Gastrocnemius medialis (tissue), 4 donors: ENCODE data around the gene ARL6IP1. TPM values are rescaled to one million over a fixed set of nuclear protein-coding genes. Genes with fewer than 3 reads are reported as not detected.

Experiments
- ATAC-seq, 2 donors: fragments of 150-250 bp; one replicate each; pipeline ENCODE4 v1.9.1; 2016
- DNase-seq, 2 donors: peaks; one replicate each; pipeline ENCODE4 v3.0.0-alpha.2; 2019
- H3K27ac ChIP-seq, 4 donors: fragments of 200-600 bp; sonication (generic); 1 replicate in 1 of 4; 2 replicates in 3 of 4; pipeline ENCODE4 v1.5.1; 2016 to 2018; ENCODE audit warnings: mild to moderate bottlenecking in 2 of 4, moderate library complexity in 1 of 4
- H3K27me3 ChIP-seq, 3 donors: fragments of 200-600 bp; sonication (generic) in 2 of 3; 1 replicate in 1 of 3; 2 replicates in 2 of 3; pipeline versions ENCODE4 v1.5.1 to v1.6.0; 2016 to 2019; ENCODE audit warnings: mild to moderate bottlenecking in 1 of 3, moderate library complexity in 1 of 3
- H3K36me3 ChIP-seq, 2 donors: fragments of 200-600 bp; sonication (generic) in 1 of 2; one replicate each; pipeline ENCODE4 v1.5.1; 2017 to 2018
- H3K4me1 ChIP-seq, 2 donors: fragments of 200-600 bp; sonication (generic) in 1 of 2; one replicate each; pipeline ENCODE4 v1.5.1; 2016 to 2017; ENCODE audit warnings: mild to moderate bottlenecking in 2 of 2
- H3K4me3 ChIP-seq, 4 donors: fragments of 200-600 bp; sonication (generic) in 3 of 4; 1 replicate in 1 of 4; 2 replicates in 3 of 4; pipeline ENCODE4 v1.5.1; 2016 to 2019; ENCODE audit warnings: mild to moderate bottlenecking in 2 of 4
- H3K9me3 ChIP-seq, 3 donors: fragments of 200-600 bp; sonication (generic) in 2 of 3; 1 replicate in 1 of 3; 2 replicates in 2 of 3; pipeline ENCODE4 v1.5.1; 2016 to 2019
- POLR2A ChIP-seq, 2 donors: fragments of 450-650 bp; IDR thresholded peaks; one replicate each; pipeline ENCODE4 v1.6.1; 2017; ENCODE audit warnings: antibody characterized with exemption in 2 of 2, mild to moderate bottlenecking in 2 of 2, moderate library complexity in 2 of 2
- in situ Hi-C, 4 donors: fragments of 200-750 bp; cut with MboI; loops; one replicate each; pipeline versions ENCODE4 v1.15.0 to v1.8.0; 2017; ENCODE audit warnings: low sequenced_read_pairs in 4 of 4
- intact Hi-C: fragments of 100-400 bp; cut with DNase I; formaldehyde crosslinking; loops from one replicate; pipeline ENCODE4 v1.15.1; 2023; ENCODE audit warnings: low total_unique reads
- total RNA-seq, 4 donors: library from RNA; depleted of rRNA; stranded (reverse); fragments of >200 nt; gene quantifications; one replicate each; pipeline versions ENCODE4 v1.1.0 to v1.2.3, GENCODE V29; 2016
- TF ChIP-seq, protein P1 (sequence below), 5 experiments: fragments of 450-650 bp in 3 of 5; fragments of 200-600 bp in 2 of 5; sonication (generic) in 2 of 5; IDR thresholded peaks in 4 of 5; conservative IDR thresholded peaks in 1 of 5; 1 replicate in 4 of 5; 2 replicates in 1 of 5; pipeline ENCODE4 v1.5.1; 2016 to 2019; ENCODE audit warnings: antibody characterized with exemption in 5 of 5, mild to moderate bottlenecking in 3 of 5, moderate library complexity in 3 of 5

ARL6IP1 gene
- total RNA-seq, 4 donors from 2014 or later: 25.2 to 40.5 (median 37.5) TPM

- in situ Hi-C loops (no loop called here), intact Hi-C loops (no loop called here)
- Histone ChIP-seq H3K36me3 (peaks cover 12 to 99% of the 10 kb centered on the region in 2 donors), H3K4me1 (peaks cover 0 to 2% of the 10 kb centered on the region in 2 donors), H3K27me3 (no peaks in the 10 kb centered on the region), H3K9me3 (no peaks in the 10 kb centered on the region), H3K27ac (peak overlapping the region in 2 of 4 donors; percentile 9 to 12), H3K4me3 (no peak overlapping the region)
- ATAC-seq (peak; percentile 25 to 86), DNase-seq (peak in 1 of 2 donors; percentile 37)
- no peak for TF ChIP-seq POLR2A (IDR thresholded peaks at IDR 0.05)
- TF ChIP-seq, protein P1, sequence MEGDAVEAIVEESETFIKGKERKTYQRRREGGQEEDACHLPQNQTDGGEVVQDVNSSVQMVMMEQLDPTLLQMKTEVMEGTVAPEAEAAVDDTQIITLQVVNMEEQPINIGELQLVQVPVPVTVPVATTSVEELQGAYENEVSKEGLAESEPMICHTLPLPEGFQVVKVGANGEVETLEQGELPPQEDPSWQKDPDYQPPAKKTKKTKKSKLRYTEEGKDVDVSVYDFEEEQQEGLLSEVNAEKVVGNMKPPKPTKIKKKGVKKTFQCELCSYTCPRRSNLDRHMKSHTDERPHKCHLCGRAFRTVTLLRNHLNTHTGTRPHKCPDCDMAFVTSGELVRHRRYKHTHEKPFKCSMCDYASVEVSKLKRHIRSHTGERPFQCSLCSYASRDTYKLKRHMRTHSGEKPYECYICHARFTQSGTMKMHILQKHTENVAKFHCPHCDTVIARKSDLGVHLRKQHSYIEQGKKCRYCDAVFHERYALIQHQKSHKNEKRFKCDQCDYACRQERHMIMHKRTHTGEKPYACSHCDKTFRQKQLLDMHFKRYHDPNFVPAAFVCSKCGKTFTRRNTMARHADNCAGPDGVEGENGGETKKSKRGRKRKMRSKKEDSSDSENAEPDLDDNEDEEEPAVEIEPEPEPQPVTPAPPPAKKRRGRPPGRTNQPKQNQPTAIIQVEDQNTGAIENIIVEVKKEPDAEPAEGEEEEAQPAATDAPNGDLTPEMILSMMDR (IDR thresholded peaks at IDR 0.05 in 4 of 5, conservative IDR thresholded peaks at IDR 0.05 in 1 of 5): no peak
Measured at GRCh38 chr16:18839555-18839954, 38.2 kb upstream of the ARL6IP1 start.

GRCh38 chr16:18836702-18837101 is 35.4 kb upstream of the ARL6IP1 start:
- TF ChIP-seq, protein P1 (IDR thresholded peaks at IDR 0.05 in 4 of 5, conservative IDR thresholded peaks at IDR 0.05 in 1 of 5): no peak
- no peak for TF ChIP-seq POLR2A (IDR thresholded peaks at IDR 0.05)
- peaks cover 23 to 100% of the 10 kb centered on the region in 2 donors for H3K36me3 ChIP-seq
- H3K27me3 ChIP-seq: no peaks in the 10 kb centered on the region
- intact Hi-C loops (no loop called here), in situ Hi-C loops (no loop called here)
- no peak overlapping the region for H3K4me3 ChIP-seq
- H3K27ac ChIP-seq: no peak overlapping the region
- H3K9me3 ChIP-seq: no peaks in the 10 kb centered on the region
- DNase-seq (no peak), ATAC-seq (no peak)
- no peaks in the 10 kb centered on the region for H3K4me1 ChIP-seq

- Histone ChIP-seq H3K27me3 (no peaks in the 10 kb centered on the region), H3K27ac (no peak overlapping the region), H3K4me3 (no peak overlapping the region), H3K36me3 (peaks cover 23 to 100% of the 10 kb centered on the region in 2 donors), H3K4me1 (no peaks in the 10 kb centered on the region), H3K9me3 (no peaks in the 10 kb centered on the region)
- intact Hi-C loops (no loop called here), in situ Hi-C loops (no loop called here)
- no peak for TF ChIP-seq POLR2A (IDR thresholded peaks at IDR 0.05)
- DNase-seq (no peak), ATAC-seq (no peak)
Measured at GRCh38 chr16:18834864-18835263, 33.5 kb upstream of the ARL6IP1 start.

GRCh38 chr16:18833707-18834505 is 32.6 kb upstream of the ARL6IP1 start:
- H3K9me3 ChIP-seq: no peaks in the 10 kb centered on the region
- TF ChIP-seq, protein P1 (IDR thresholded peaks at IDR 0.05 in 4 of 5, conservative IDR thresholded peaks at IDR 0.05 in 1 of 5): no peak
- H3K4me1 ChIP-seq: no peaks in the 10 kb centered on the region
- H3K27me3 ChIP-seq: no peaks in the 10 kb centered on the region
- ATAC-seq (peak in 1 of 2 donors; percentile 21), DNase-seq (no peak)
- no peak overlapping the region for H3K27ac ChIP-seq
- intact Hi-C loops: no loop called here
- peaks cover 25 to 100% of the 10 kb centered on the region in 2 donors for H3K36me3 ChIP-seq
- in situ Hi-C loops: no loop called here
- no peak overlapping the region for H3K4me3 ChIP-seq

GRCh38 chr16:18832613-18833012 is 31.3 kb upstream of the ARL6IP1 start:
- Histone ChIP-seq H3K4me3 (no peak overlapping the region), H3K4me1 (no peaks in the 10 kb centered on the region), H3K27ac (no peak overlapping the region), H3K27me3 (no peaks in the 10 kb centered on the region), H3K9me3 (no peaks in the 10 kb centered on the region), H3K36me3 (peaks cover 30 to 100% of the 10 kb centered on the region in 2 donors)
- in situ Hi-C loops (no loop called here), intact Hi-C loops (no loop called here)
- no peak for ATAC-seq
- no peak for TF ChIP-seq POLR2A (IDR thresholded peaks at IDR 0.05)
- TF ChIP-seq, protein P1 (IDR thresholded peaks at IDR 0.05 in 4 of 5, conservative IDR thresholded peaks at IDR 0.05 in 1 of 5): no peak
- no peak for DNase-seq
